ENCODE results near the gene PHF2. TPM values are rescaled to one million over a fixed set of nuclear protein-coding genes. Genes with fewer than 3 reads are reported as not detected.

PHF2 gene
- polyA plus RNA-seq, 3 donors: 0.40 to 16.0 (median 0.97) TPM

GRCh38 chr9:93569621-93570174, 6.7 kb upstream of the PHF2 start:
- Histone ChIP-seq H3K27ac (ENCODE audit: low read depth in 1 of 2, low read length in 2 of 2) (peak overlapping the region; percentile 6 to 44), H4K20me1 (ENCODE audit: insufficient read depth, low read length) (no peaks in the 10 kb centered on the region), H3K4me2 (replicated peaks; ENCODE audit: extremely low read depth, low read length, poor library complexity, severe bottlenecking) (peak overlapping the region; percentile 40), H3K27me3 (ENCODE audit: control insufficient read depth in 2 of 2, insufficient read depth in 2 of 2, low read length in 2 of 2) (no peaks in the 10 kb centered on the region), H3K79me2 (ENCODE audit: insufficient read depth, low read length) (no peaks in the 10 kb centered on the region), H3K9ac (ENCODE audit: insufficient read depth, low read length, poor library complexity, severe bottlenecking) (no peak overlapping the region), H3K4me3 (replicated peaks in 1 of 3; ENCODE audit: low read depth in 2 of 3, low read length in 3 of 3) (peak overlapping the region in 1 of 3 experiments; percentile 33), H3K4me1 (ENCODE audit: control insufficient read depth in 1 of 2, insufficient read depth in 2 of 2, low read length in 2 of 2) (peaks cover 33 to 44% of the 10 kb centered on the region in 2 donors), H3K36me3 (replicated peaks in 1 of 2; ENCODE audit: control insufficient read depth in 1 of 2, insufficient read depth in 2 of 2, low read length in 2 of 2) (peaks cover 0 to 6% of the 10 kb centered on the region in 2 donors), H3K9me3 (replicated peaks in 1 of 2; ENCODE audit: control insufficient read depth in 1 of 2, insufficient read depth in 1 of 2, low read length in 2 of 2) (no peaks in the 10 kb centered on the region), H2AFZ (ENCODE audit: insufficient read depth, low read depth, low read length, poor library complexity, severe bottlenecking) (no peak overlapping the region)
- Mint-ChIP-seq H3K4me1 (peaks cover 44% of the 10 kb centered on the region), H3K27ac (peak overlapping the region in 6 of 7 donors; percentile 23 to 59 (median 38)), H3K4me3 (no peak overlapping the region), H3K36me3 (peaks cover 3 to 13% of the 10 kb centered on the region in 2 donors), H3K9me3 (peaks cover 2 to 9% (median 7%) of the 10 kb centered on the region in 7 donors), H3K27me3 (ENCODE audit: low read depth in 3 of 3) (peaks cover 0 to 2% (median 1%) of the 10 kb centered on the region in 3 donors)
- intact Hi-C loops (cut with micrococcal nuclease): loop anchor here (5.0 to 10.0 kb wide), 9 partner anchors 62 to 895 kb away; partner anchors contain the start of genes BICD2 (in 1 of the 2), CARD19 (in 1 of the 2), FAM120A (in 1 of the 2) and FAM120AOS (in 1 of the 2)
- peak in 2 of 3 donors; percentile 40 to 42 for DNase-seq
- TF ChIP-seq CTCF (IDR thresholded peaks at IDR 0.05): no peak
- WGBS (ENCODE audit: insufficient coverage): 0% methylated on average over 1 of the region's 1 CpG

DNA sequence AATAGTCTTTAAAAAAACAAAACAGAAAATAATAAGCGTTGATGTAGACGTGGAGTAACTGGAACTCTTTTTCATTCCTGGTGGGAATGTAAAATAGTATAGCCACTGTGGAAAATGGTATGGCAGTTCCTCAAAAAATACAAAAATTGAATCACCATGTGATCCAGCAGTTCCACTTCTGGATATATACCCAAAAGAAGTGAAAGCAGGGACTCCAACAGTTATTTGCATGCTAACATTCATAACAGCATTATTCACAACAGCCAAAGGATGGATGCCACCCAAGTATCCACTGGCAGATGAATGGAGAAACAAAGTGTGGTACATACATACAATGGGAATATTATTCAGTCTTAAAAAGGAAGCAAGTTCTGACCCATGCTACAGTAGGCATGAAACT, 4.2 kb upstream of the PHF2 start:
- Mint-ChIP-seq H3K27ac (no peak overlapping the region), H3K4me3 (no peak overlapping the region), H3K4me1 (peaks cover 42% of the 10 kb centered on the region)

More for the DNA sequence above, 4.2 kb upstream of the PHF2 start:
- no peak overlapping the region for H3K4me2 ChIP-seq (replicated peaks; ENCODE audit: extremely low read depth, low read length, poor library complexity, severe bottlenecking)
- no CpG with 5 or more reads among the region's 2 CpGs for WGBS (ENCODE audit: insufficient coverage)
- H2AFZ ChIP-seq (ENCODE audit: insufficient read depth, low read depth, low read length, poor library complexity, severe bottlenecking): no peak overlapping the region
- H3K27me3 ChIP-seq (ENCODE audit: control insufficient read depth in 2 of 2, insufficient read depth in 2 of 2, low read length in 2 of 2): no peaks in the 10 kb centered on the region
- no peak overlapping the region for H3K9ac ChIP-seq (ENCODE audit: insufficient read depth, low read length, poor library complexity, severe bottlenecking)
- peaks cover 2 to 9% (median 7%) of the 10 kb centered on the region in 7 donors for H3K9me3 Mint-ChIP-seq
- H3K4me3 ChIP-seq (replicated peaks in 1 of 3; ENCODE audit: low read depth in 2 of 3, low read length in 3 of 3): no peak overlapping the region
- intact Hi-C loops (cut with micrococcal nuclease): no loop called here
- H3K27ac ChIP-seq (ENCODE audit: low read depth in 1 of 2, low read length in 2 of 2): no peak overlapping the region
- peaks cover 16% of the 10 kb centered on the region for H3K79me2 ChIP-seq (ENCODE audit: insufficient read depth, low read length)
- DNase-seq: no peak
- H4K20me1 ChIP-seq (ENCODE audit: insufficient read depth, low read length): no peaks in the 10 kb centered on the region
- H3K36me3 ChIP-seq (replicated peaks in 1 of 2; ENCODE audit: control insufficient read depth in 1 of 2, insufficient read depth in 2 of 2, low read length in 2 of 2): no peaks in the 10 kb centered on the region
- H3K36me3 Mint-ChIP-seq: peaks cover 3 to 8% of the 10 kb centered on the region in 2 donors
- H3K27me3 Mint-ChIP-seq (ENCODE audit: low read depth in 3 of 3): peaks cover 0 to 2% (median 1%) of the 10 kb centered on the region in 3 donors
- H3K4me1 ChIP-seq (ENCODE audit: control insufficient read depth in 1 of 2, insufficient read depth in 2 of 2, low read length in 2 of 2): peaks cover 31 to 41% of the 10 kb centered on the region in 2 donors
- TF ChIP-seq CTCF (IDR thresholded peaks at IDR 0.05): no peak
- H3K9me3 ChIP-seq (replicated peaks in 1 of 2; ENCODE audit: control insufficient read depth in 1 of 2, insufficient read depth in 1 of 2, low read length in 2 of 2): no peaks in the 10 kb centered on the region

Data from CD14-positive monocyte (primary cell).